HG02943 (cell line): ENCODE results near the gene AHCTF1.
"Not testable (repeated sequence)": the region's sequence is repeated elsewhere in the genome, so short reads cannot be mapped to it uniquely, and the experiment has no call there.

ENCODE experiments used
- ATAC-seq: cut with Tn5 transposase; IDR thresholded peaks from one replicate; pipeline ENCODE4 v1.9.1; 2021; ENCODE audit warnings: mild to moderate bottlenecking, low read depth, moderate library complexity; ENCODE audit not compliant: unreplicated experiment

Gene AHCTF1

DNA sequence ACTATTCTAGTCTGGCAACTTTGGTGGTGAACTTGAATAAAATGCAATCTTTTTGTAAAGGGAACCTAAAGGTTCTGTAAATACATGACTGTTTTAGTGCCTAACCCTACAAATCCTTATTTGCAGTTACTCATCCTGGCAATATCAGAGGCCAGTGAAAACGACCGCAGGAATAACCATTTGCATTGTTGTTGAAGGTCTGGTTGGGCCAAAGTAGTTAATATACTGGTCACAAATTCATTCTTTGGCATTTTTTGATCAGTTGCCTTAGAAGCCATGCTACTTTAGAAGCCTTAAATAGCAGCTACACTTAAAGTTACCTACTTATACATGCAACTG lies 93.7 kb downstream of the AHCTF1 start:
- no peak for ATAC-seq

DNA sequence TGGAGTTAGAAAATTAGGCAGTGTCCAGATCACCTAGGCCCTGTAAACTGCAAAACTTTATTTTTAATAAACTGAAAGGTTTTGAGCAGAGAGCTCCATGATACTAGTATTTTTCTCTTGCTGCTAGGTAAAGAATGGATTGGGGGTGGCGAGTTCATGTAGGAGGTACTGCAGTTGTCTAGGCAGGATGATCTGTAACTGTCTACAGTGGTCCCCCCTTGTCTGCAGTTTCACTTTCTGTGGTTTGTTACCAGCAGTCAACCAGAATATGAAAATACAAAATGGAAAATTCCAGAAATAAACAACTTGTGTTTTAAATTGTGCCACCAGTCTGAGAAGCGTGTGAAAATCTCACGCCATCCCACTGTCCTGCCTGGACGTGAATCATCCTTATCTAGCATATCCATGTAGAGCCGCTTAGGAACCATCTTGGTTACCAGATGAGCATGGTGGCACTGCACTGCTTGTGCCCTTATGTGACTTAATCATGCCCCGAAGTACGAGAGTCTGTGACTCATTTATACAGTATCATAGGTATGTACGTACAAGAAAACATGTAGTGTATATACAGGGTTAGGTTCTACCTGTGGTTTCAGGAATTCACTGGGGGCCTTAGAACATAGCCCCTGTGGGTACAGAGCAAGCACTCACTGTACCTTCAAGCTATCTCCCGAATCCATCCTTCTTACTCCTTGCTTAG lies 94.2 kb downstream of the AHCTF1 start:
- no peak for ATAC-seq

DNA sequence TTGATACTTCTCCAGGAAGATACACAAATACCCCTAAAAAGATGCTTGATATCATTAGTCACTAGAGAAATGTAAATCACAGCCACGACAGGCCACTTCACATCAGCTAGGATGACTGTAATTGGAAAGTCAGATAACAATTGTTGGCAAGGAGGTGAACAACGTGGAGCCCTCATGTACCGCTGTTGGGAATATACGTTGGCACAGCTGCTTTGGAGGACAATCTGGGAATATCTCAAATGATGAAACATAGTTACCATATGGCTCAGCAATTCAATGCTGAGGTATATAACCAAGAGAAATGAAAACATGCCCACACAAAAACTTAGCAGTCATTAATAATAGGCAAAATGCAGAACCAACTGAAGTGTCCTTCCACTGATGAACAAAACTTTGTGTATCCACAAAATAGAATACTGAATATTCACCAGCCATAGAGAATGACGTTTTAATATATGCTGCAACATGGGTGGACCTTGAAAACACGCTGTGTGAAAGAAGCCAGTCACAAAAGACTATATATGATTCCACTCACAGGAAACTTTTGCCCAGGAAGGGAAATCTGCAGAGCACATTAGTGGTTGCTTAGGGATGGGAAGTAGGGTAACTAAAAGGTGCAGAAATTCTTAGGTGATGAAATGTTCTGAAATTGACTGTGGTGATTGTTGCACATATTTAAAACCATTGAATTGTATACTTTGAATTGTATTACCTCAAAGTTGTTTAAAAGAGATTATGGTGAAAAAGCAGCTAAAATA lies 95.4 kb downstream of the AHCTF1 start:
- ATAC-seq = no peak

DNA sequence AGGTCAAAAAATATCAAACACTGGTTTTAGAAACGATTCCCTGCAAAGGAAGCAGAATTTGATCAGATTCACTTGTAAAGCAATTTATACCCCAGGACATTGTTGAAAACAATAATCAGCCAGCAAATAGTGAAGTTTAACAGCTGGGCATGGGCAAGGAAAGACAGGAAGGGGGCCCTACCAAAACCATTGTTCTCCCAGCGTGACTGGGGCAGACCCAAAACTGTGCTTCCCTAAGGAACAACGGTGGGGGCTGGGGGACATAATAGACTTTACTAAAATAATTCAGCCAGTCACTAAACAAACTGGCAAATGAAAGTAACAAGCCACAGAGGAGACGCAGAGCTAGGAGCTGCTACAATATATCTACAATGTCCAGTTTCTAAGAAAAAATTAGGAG lies 100.2 kb downstream of the AHCTF1 start:
- no peak for ATAC-seq

DNA sequence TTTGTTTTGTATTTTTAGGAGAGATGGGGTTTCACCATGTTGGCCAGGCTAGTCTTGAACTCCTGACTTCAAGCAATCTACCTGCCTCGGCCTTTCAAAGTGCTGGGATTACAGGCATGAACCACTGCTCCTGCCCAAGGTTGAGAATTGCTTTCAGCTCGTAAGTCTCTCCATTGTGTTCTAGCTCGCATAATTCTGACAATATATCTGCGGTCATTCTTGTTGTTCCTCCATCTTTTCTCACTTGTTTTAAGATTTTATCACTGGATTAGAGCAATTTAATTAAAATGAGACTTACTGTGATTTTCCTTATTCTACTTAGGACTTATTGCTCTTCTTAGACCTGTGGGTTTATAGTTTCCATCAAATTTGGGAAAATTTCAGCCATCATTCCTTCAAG lies 102.9 kb downstream of the AHCTF1 start:
- no peak for ATAC-seq

DNA sequence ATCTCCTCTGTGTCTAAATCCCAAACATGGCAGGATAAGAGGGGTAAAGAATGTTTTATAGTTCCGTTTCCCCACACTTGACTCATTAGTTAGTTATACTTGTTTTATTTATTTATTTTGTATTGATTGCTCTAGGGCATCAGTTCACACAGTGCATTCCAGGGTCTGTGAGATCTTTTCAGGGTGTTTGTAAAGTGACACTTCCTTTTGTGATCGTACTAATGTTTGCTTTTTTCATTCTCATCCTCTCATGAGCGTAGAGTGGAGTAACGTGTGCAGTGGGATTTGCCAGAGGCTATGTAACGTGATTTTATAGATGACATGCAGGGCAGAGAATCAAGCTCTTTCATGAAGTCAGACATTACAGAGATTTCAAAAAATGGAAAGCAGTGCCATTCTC lies 104.4 kb downstream of the AHCTF1 start:
- ATAC-seq = no peak

DNA sequence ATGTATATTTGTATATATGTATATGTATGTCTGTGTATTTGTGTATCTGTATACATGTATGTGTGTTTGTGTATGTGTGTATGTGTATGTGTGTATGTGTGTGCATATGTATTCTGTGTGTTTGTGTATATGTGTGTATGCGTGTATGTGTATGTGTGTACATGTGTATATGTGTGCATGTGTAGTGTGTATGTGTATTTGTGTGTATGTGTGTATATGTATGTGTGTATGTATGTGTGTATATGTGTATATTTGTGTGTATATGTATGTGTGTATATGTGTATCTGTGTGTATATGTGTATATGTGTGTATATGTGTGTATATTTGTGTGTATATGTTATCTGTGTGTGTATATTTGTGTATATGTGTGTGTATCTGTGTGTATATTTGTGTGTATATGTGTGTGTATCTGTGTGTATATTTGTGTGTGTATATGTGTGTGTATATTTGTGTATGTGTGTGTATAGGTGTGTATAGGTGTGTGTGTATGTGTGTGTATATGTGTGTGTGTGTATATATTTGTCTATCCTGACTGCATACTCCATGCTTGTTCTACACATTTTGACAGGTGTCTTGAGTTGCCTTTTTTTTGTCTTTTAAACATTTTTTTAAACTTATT lies 106.1 kb downstream of the AHCTF1 start:
- no peak for ATAC-seq

DNA sequence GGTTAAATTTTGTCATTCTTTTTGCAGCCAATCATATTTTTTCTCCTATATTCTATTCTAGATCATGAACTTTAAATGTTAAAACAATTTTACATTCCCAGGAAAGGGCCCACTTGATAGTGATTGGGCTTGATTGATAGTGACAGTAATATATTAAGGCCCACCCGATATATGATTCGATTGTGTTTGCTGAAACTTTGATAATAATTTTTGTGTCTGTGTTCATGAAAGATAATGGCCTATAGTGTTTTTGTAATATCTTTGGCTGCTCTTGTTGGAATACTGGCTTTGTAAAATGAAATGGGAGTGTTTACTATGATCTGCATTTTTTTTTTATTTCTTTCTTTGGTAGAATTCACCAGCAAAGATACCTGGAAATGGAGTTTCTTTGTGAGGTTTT lies 107.2 kb downstream of the AHCTF1 start:
- no peak for ATAC-seq

DNA sequence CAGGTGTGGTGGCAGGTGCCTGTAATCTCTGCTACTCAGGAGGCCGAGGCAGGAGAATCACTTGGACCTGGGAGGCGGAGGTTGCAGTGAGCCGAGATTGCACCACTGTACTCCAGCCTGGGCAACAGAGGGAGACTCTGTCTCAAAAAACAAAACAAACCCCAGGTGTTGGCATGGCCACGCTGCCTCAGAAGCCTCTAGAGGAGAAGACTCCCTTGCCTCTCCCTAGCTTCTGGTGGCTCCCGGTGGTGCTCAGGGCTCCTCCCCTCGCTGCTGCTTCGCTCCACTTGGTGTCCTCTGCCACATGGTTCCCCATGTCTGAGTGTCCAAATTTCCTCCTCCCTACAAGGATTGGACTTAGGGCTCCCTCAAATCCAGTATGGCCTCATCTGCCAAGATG lies 109.6 kb downstream of the AHCTF1 start:
- ATAC-seq = not testable (repeated sequence)

DNA sequence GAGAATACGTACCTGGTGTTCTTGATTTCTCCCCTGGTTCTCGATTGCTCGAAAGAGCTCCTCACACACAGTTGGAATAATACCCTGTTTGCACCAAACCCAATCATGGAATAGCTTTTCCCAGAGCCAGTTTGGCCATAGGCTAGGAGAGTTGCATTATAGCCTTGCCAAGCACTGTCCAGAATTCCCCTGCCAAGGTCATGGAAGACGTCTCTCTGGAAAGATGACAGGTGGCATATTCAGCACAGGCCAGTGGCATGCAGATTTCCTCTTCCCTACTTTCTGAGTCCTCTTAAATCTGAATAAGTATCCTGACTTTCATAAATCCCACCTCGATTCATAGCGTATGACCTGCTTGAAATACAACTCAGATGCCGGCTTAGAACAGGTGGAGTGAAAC lies 111.1 kb downstream of the AHCTF1 start:
- ATAC-seq = no peak

DNA sequence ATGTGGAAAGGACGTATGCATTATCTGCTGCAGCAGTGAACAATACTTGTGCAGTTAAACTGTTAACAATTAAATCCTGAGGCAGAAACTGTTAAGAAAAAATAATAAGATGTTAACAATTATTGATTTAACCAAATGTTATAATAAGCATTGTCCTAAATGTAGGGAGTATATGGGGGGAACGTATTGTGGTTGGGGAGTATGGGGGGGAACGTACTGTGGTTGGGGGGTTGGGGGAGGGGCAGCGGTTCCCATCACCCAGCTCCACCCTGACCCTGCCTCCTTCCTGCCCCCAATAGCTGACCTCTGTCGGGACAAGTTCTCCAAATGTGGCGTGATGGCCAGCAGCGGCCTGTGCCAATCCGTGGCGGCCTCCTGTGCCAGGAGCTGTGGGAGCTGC lies 114.0 kb downstream of the AHCTF1 start:
- not testable (repeated sequence) for ATAC-seq

DNA sequence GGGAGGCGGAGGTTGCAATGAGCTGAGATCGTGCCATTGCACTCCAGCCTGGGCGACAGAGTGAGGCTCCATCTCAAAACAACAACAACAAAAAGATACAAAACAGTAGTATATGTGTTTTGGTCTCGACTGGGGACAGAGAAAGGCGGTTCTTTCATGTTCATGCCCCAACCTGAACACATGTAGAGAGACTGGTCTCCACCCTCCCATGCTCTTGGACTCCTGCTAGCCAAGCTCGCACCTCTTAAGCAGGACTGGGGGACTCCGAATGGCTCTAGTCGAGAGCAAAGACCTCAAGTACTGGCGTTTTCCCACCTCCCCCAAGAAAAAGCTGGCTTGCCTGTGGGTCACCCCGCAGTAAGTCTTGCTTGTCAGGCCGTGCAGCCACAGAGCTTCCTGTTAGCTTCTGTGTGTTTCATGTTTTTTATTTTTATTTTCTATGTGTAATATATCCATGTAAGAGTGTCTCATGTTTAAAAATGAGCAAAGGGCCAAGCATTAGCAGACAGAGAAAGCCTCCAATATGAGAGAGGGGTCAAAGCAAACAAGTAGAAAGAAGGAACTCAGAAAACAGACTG lies 116.0 kb downstream of the AHCTF1 start:
- no peak for ATAC-seq

DNA sequence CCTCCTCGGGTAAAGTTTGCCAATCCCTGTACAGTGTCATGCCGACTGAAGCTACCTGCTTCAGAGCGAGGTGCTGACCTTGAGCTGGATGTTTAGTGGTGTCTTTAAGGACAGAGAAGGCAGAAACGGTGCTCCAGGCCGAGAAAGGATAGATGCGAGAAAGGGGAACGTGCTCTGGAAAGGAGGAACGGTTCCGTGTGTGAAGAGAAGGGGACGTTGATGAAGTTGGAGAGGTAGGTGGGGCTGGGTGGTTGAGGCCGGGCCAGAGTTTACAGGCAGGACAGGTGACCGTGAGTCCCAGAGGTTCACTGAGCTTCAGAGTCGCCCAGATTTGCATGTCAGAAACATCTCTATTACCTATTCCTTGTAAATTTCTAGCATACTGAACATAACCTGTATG lies 116.9 kb downstream of the AHCTF1 start:
- ATAC-seq = no peak

DNA sequence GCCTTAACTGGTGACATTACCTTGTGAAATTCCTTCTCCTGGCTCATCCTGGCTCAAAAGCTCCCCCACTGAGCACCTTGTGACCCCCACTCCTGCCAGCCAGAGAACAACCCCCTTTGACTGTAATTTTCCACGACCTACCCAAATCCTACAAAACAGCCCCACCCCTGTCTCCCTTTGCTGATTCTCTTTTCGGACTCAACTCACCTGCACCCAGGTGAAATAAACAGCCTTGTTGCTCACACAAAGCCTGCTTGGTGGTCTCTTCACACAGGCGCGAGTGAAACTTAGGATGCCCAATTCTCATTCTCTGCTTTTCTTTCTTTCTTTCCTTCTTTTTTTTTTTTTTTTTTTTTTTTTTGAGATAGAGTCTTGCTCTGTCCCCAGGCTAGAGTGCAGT lies 118.4 kb downstream of the AHCTF1 start:
- ATAC-seq = not testable (repeated sequence)

DNA sequence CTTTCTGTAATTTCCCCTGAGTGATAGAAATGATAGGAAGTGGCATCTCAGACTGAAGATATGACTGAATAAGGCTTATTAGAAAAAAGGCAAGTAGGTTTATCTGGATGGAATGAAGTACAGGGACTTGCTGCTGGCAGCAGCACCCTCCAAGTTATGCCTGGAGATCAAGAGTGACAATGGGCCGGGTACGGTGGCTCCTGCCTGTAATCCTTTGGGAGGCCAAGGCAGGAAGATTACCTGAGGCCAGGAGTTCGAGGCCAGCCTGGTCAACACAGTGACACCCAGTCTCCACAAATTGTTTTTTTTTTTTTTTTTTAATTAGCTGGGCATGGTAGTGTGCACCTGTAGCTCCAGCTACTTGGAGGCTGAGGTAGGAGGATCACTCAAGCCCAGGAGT lies 119.8 kb downstream of the AHCTF1 start:
- no peak for ATAC-seq

DNA sequence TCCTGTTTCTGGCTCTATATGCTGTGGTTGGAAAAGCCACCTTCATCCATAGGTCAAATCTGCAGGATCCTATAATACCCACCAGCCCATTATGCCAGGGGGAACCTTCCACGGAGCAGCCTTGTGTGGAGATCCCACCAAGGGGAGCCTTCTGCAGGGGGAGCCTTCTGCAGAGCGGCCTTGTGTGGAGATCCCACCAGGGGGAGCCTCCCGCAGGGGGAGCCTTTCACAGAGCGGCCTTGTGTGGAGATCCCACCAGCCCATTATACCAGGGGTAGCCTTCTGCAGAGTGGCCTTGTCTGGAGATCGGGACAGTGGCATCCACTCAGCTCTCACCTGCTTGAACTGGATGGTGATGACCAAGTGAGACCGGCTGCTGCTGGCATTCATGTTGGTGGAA lies 122.3 kb downstream of the AHCTF1 start:
- ATAC-seq = no peak

DNA sequence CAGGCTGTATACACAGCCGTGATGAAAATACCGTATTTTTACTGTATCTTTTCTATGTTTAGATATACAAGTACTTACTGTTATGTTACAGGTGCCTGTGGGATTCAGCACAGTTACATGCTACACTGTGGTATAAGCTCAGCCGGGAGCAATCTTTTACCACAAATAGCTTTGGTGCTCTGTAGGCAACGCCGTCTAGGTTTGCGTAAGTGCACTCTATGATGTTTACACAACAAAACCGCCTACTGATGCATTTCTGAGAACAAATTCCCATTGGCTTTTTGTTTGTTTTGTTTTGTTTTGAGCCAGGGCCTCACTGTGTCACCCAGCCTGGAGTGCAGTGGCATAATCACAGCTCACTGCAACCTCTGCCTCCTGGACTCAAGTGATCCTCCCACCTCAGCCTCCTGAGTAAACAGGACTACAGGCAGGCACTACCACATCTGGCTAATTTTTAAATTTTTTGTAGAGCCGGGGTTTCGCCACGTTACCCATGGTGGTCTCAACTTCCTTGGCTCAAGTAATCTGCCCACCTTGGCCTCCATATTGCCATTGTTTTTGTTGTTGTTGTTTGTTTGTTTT lies 126.5 kb downstream of the AHCTF1 start:
- ATAC-seq = no peak

DNA sequence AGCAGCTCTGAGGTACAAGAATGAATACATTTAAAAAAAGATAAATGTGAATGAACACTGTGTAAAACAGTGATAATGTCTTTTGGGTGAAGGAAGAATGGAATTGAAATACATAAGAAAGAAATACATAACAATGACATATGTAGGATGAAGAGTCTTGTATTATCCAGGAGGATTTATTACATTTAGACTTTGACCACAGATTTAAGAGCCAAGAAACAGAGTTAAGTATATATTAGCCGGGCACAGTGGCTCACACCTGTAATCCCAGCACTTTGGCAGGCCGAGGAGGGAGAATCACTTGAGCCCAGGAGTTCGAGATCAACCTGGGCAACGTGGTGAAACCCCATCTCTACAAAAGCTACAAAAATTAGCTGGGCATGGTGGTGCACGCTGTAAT lies 127.9 kb downstream of the AHCTF1 start:
- no peak for ATAC-seq

DNA sequence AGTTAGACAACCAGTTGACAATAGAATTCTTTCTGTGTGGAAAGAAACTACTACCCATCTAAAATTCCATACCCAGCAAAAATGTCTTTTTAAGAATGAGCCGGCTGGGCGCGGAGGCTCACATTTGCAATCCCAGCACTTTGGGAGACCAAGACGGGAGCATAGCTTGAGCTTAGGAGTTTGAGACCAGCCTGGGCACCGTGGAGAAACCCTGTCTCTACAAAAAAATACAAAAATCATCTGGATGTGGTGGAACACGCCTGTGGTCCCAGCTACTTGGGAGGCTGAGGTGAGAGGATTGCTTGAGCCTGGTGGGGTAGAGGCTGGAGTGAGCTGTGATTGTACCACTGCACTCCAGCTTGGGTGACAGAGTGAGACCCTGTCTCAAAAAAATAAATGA lies 128.4 kb downstream of the AHCTF1 start:
- ATAC-seq = no peak

DNA sequence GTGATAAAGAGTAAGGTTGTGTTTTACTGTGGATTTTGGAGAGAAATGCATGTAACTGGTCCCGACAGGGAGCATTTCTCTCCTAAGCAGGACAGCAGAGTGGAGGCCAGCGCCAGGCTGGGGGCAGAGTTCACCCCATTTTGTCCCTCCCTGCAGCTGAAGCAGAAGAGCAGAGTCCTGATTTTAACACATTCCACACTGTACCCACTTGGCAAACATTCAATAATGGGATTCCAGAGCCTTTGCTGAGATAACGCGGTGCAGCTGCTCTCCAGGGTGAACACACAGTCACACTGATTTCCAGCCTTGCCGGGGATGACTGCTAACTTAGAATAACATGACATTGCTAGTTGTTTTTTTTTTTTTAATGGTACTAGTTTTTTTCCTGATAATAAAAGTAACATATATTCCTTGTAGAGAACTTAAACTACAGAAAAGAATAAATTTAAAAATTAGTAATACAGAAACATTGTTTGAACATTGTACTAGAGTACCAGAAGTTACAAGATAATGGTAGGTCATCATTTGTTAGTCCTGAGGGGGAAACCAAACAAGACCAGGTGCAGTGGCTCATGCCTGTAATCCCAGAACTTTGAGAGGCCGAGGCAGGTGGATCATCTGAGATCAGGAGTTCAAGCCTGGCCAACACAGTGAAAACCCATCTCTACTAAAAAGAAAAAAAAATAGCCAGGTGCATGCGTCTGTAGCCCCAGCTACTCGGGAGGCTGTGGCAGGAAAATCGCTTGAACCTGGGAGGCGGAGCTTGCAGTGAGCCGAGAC lies 130.3 kb downstream of the AHCTF1 start:
- no peak for ATAC-seq
